OCI-LY7 (cell line): ENCODE measurements around the gene CCDC192. TPM values are rescaled to one million over a fixed set of nuclear protein-coding genes. Genes with fewer than 3 reads are reported as not detected.
A peak's percentile ranks its signal among the peaks of the same experiment; 100 is the strongest.

Source experiments
- BruUV-seq: library from RNA; stranded (reverse); fragments of 400-500 nt; replicated peaks from 2 replicates; lab custom pipeline; 2021; lab: Mats Ljungman, UMichigan
- CTCF ChIA-PET: fragments of 300-600 bp; sonication (Branson Sonifier 250); formaldehyde crosslinking; loops from one replicate; lab custom pipeline; 2022; ENCODE audit warnings: antibody characterized with exemption; ENCODE audit not compliant: unreplicated experiment; lab: Charles Lee
- POLR2A ChIA-PET: fragments of 300-600 bp; sonication (Branson Sonifier 250); formaldehyde crosslinking; loops from one replicate; lab custom pipeline; 2022; ENCODE audit warnings: antibody characterized with exemption; lab: Charles Lee
- DNase-seq: peaks from one replicate; pipeline ENCODE4 v3.0.0-alpha.2; 2015; ENCODE audit warnings: low spot score
- H2AFZ ChIP-seq: fragments of 200-600 bp; sonication (generic), shearing (Covaris generic); 2 replicates; pipeline ENCODE4 v1.6.1; 2014; ENCODE audit warnings: mild to moderate bottlenecking, antibody characterized with exemption, low read length, moderate library complexity
- H3K27ac ChIP-seq: fragments of 200-600 bp; sonication (generic); 2 replicates; pipeline ENCODE4 v1.5.1; 2014; ENCODE audit warnings: mixed run types, low read depth, mild to moderate bottlenecking, moderate library complexity, low read length, inconsistent platforms; ENCODE audit not compliant: poor library complexity, severe bottlenecking
- H3K36me3 ChIP-seq: fragments of 200-600 bp; sonication (generic); 2 replicates; pipeline ENCODE4 v1.6.1; 2014; ENCODE audit warnings: mild to moderate bottlenecking, antibody characterized with exemption, low read length, moderate library complexity, mixed read lengths; ENCODE audit not compliant: insufficient read depth
- H3K4me1 ChIP-seq: fragments of 200-600 bp; sonication (generic); 2 replicates; pipeline ENCODE4 v1.5.1; 2014; ENCODE audit warnings: mild to moderate bottlenecking, low read length; ENCODE audit not compliant: insufficient read depth, poor library complexity, severe bottlenecking
- H3K4me2 ChIP-seq: fragments of 200-600 bp; sonication (generic); 2 replicates; pipeline ENCODE4 v1.6.1; 2014; ENCODE audit warnings: mild to moderate bottlenecking, low read length
- H3K4me3 ChIP-seq: fragments of 200-600 bp; sonication (generic); 2 replicates; pipeline ENCODE4 v1.5.1; 2014; ENCODE audit warnings: mild to moderate bottlenecking, low read depth, low read length; ENCODE audit not compliant: poor library complexity, severe bottlenecking
- H3K79me2 ChIP-seq: fragments of 200-600 bp; sonication (generic); 2 replicates; pipeline ENCODE4 v1.6.1; 2016; ENCODE audit warnings: low read depth, mild to moderate bottlenecking, low read length, moderate library complexity, mixed read lengths; ENCODE audit not compliant: insufficient read depth
- H3K9me2 ChIP-seq: fragments of 200-600 bp; sonication (generic); 2 replicates; pipeline ENCODE4 v1.6.1; 2016; ENCODE audit warnings: mild to moderate bottlenecking, low read length, mixed read lengths; ENCODE audit not compliant: insufficient read depth
- H3K9me3 ChIP-seq: fragments of 200-600 bp; sonication (generic); 2 replicates; pipeline ENCODE4 v1.6.1; 2014; ENCODE audit warnings: mild to moderate bottlenecking, mixed run types, low read length, mixed read lengths
- H4K20me1 ChIP-seq: fragments of 200-600 bp; sonication (generic); 2 replicates; pipeline ENCODE4 v1.6.1; 2014; ENCODE audit warnings: mild to moderate bottlenecking, antibody characterized with exemption, low read length, moderate library complexity, mixed read lengths; ENCODE audit not compliant: insufficient read depth
- EZH2phosphoT487 ChIP-seq: fragments of 200-600 bp; sonication (generic); IDR thresholded peaks from 2 replicates; pipeline ENCODE4 v1.6.1; 2018; ENCODE audit warnings: low read depth, borderline replicate concordance, mild to moderate bottlenecking, mixed run types, antibody characterized with exemption, low read length, moderate library complexity, mixed read lengths
- intact Hi-C: fragments of 100-400 bp; cut with micrococcal nuclease; formaldehyde crosslinking; loops from one replicate; pipeline ENCODE4 v1.10.0; 2022; ENCODE audit not compliant: unreplicated experiment
- total RNA-seq, 2 experiments: library from RNA; depleted of rRNA in 1 of 2; stranded (reverse); fragments of >200 nt in 1 of 2; shearing (Covaris generic) in 1 of 2; gene quantifications; 2 replicates each; pipeline ENCODE4 v1.2.3, GENCODE V29; 2014 to 2022
- TF ChIP-seq, protein P1 (sequence below): fragments of 200-600 bp; sonication (generic); conservative IDR thresholded peaks from 2 replicates; pipeline ENCODE4 v1.5.1; 2014; ENCODE audit warnings: mild to moderate bottlenecking, antibody characterized with exemption, low read length, moderate library complexity, mixed read lengths

Gene CCDC192
- total RNA-seq, 2 experiments from 2014 or later: not detected

DNA sequence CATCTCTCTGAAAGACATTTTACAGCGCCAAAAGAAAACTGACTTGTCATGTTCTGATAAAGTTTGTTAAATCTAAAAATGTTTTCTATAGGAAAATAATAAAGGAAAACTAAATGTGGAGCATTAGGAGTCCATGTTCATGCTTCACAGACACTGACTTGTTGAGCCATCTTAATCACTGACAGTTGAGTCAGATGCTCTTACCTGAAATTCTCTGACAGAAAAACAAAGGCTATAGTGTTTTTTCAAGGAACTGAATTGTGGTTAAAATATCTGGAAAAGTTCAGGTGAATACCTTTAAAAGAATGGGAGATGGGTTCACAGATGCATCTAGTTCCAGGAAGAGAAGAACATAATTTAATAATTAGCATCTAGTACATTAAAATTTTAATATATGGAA is 266.9 kb downstream of the CCDC192 start:
- intact Hi-C loops: no loop called here
- H3K36me3 ChIP-seq: peaks cover 13% of the 10 kb centered on the region
- H3K27ac ChIP-seq: no peak overlapping the region
- no peak overlapping the region for H3K4me2 ChIP-seq
- no peaks in the 10 kb centered on the region for H3K9me2 ChIP-seq
- ChIA-PET CTCF (no interaction called here), POLR2A (no interaction called here)
- no peak for DNase-seq
- no peaks in the 10 kb centered on the region for H3K79me2 ChIP-seq
- TF ChIP-seq EZH2phosphoT487: no peak
- TF ChIP-seq, protein P1, sequence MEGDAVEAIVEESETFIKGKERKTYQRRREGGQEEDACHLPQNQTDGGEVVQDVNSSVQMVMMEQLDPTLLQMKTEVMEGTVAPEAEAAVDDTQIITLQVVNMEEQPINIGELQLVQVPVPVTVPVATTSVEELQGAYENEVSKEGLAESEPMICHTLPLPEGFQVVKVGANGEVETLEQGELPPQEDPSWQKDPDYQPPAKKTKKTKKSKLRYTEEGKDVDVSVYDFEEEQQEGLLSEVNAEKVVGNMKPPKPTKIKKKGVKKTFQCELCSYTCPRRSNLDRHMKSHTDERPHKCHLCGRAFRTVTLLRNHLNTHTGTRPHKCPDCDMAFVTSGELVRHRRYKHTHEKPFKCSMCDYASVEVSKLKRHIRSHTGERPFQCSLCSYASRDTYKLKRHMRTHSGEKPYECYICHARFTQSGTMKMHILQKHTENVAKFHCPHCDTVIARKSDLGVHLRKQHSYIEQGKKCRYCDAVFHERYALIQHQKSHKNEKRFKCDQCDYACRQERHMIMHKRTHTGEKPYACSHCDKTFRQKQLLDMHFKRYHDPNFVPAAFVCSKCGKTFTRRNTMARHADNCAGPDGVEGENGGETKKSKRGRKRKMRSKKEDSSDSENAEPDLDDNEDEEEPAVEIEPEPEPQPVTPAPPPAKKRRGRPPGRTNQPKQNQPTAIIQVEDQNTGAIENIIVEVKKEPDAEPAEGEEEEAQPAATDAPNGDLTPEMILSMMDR: no peak
- no peaks in the 10 kb centered on the region for H4K20me1 ChIP-seq
- no peak overlapping the region for H2AFZ ChIP-seq
- no peaks in the 10 kb centered on the region for H3K4me1 ChIP-seq
- H3K4me3 ChIP-seq: no peak overlapping the region
- no TSS peak for BruUV-seq
- H3K9me3 ChIP-seq: no peaks in the 10 kb centered on the region

- Histone ChIP-seq H3K27ac (no peak overlapping the region), H3K9me2 (no peaks in the 10 kb centered on the region), H3K4me3 (no peak overlapping the region), H3K4me2 (no peak overlapping the region), H3K79me2 (no peaks in the 10 kb centered on the region), H3K4me1 (no peaks in the 10 kb centered on the region), H3K36me3 (peaks cover 7% of the 10 kb centered on the region), H3K9me3 (no peaks in the 10 kb centered on the region), H4K20me1 (no peaks in the 10 kb centered on the region), H2AFZ (no peak overlapping the region)
- CTCF ChIA-PET: no interaction called here
- no peak for DNase-seq
- no TSS peak for BruUV-seq
- TF ChIP-seq, protein P1: no peak
- TF ChIP-seq EZH2phosphoT487: no peak
- POLR2A ChIA-PET: interaction anchor here (0.5 to 0.7 kb wide), 2 partner anchors 21 to 381 kb away, joined by 3 to 5 read pairs; no protein-coding TSS in a partner anchor
- intact Hi-C loops: no loop called here
Observed at GRCh38 chr5:127970854-127971425, 267.7 kb downstream of the CCDC192 start.

GRCh38 chr5:127975961-127976360 is 272.8 kb downstream of the CCDC192 start:
- H3K4me3 ChIP-seq: no peak overlapping the region
- no peaks in the 10 kb centered on the region for H3K9me3 ChIP-seq
- TF ChIP-seq, protein P1: peak; percentile 40; the same call in 1 of the 2 replicates
- no peak for TF ChIP-seq EZH2phosphoT487
- H3K36me3 ChIP-seq: 0 out of 2 replicates have a peak, but pooled peaks cover 2% of the 10 kb centered on the region
- no peaks in the 10 kb centered on the region for H3K9me2 ChIP-seq
- H4K20me1 ChIP-seq: no peaks in the 10 kb centered on the region
- no peak overlapping the region; the same call in 1 of the 2 replicates for H3K4me2 ChIP-seq
- no peak overlapping the region for H3K27ac ChIP-seq
- no peak overlapping the region for H2AFZ ChIP-seq
- H3K4me1 ChIP-seq: peaks cover 6% of the 10 kb centered on the region
- H3K79me2 ChIP-seq: no peaks in the 10 kb centered on the region
- BruUV-seq: no TSS peak
- no peak for DNase-seq
- POLR2A ChIA-PET: interaction anchor here (1.6 kb wide), 1 partner anchor 22 kb away, joined by 3 read pairs; no protein-coding TSS in a partner anchor
- intact Hi-C loops: no loop called here
- CTCF ChIA-PET: no interaction called here
